ENCODE results near the gene KCNA3.

Gene KCNA3

GRCh38 chr1:110702260-110702659 is 27.5 kb upstream of the KCNA3 start:
- Mint-ChIP-seq H3K27ac (no peak overlapping the region), H3K27me3 (ENCODE audit: low read depth) (no peaks in the 10 kb centered on the region), H3K4me3 (no peak overlapping the region), H3K4me1 (no peaks in the 10 kb centered on the region), H3K36me3 (ENCODE audit: low read depth) (no peaks in the 10 kb centered on the region), H3K9me3 (no peaks in the 10 kb centered on the region)
- TF ChIP-seq CTCF (IDR thresholded peaks at IDR 0.05; ENCODE audit: unreplicated experiment in 3 of 3) = no peak

- H3K4me1 Mint-ChIP-seq = no peaks in the 10 kb centered on the region
- TF ChIP-seq CTCF (IDR thresholded peaks at IDR 0.05; ENCODE audit: unreplicated experiment in 3 of 3) = no peak
- no peaks in the 10 kb centered on the region for H3K36me3 Mint-ChIP-seq (ENCODE audit: low read depth)
- H3K27me3 Mint-ChIP-seq (ENCODE audit: low read depth) = no peaks in the 10 kb centered on the region
- H3K4me3 Mint-ChIP-seq = no peak overlapping the region
- H3K27ac Mint-ChIP-seq = no peak overlapping the region
- no peaks in the 10 kb centered on the region for H3K9me3 Mint-ChIP-seq
These were observed 26.0 kb upstream of the KCNA3 start for GRCh38 chr1:110700767-110701166.

- Mint-ChIP-seq H3K27ac (no peak overlapping the region), H3K4me3 (no peak overlapping the region), H3K27me3 (ENCODE audit: low read depth) (no peaks in the 10 kb centered on the region), H3K36me3 (ENCODE audit: low read depth) (no peaks in the 10 kb centered on the region), H3K4me1 (no peaks in the 10 kb centered on the region), H3K9me3 (no peaks in the 10 kb centered on the region)
- TF ChIP-seq CTCF (IDR thresholded peaks at IDR 0.05; ENCODE audit: unreplicated experiment in 3 of 3) = no peak
These were observed 22.9 kb upstream of the KCNA3 start for GRCh38 chr1:110697606-110698005.

DNA sequence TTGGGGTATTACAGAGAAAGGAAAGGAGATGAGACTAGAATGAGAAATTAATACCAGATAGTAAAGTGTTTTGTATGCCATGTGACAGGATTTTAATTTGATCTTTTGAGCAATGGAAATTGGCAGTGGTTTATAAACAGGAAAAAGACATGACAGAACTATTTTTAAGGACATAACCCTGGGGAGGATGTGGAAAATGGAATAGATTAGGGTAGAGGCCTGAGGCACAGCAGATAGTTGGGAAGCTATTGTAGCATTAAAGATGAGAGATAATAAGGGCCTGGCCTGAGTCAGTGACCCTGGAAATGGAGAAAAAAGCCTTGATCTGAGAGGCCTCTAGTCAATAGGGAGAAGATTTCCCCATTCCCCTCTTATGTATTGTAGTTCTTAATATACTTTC is 22.1 kb upstream of the KCNA3 start:
- Mint-ChIP-seq H3K27ac (no peak overlapping the region), H3K27me3 (ENCODE audit: low read depth) (no peaks in the 10 kb centered on the region), H3K4me1 (no peaks in the 10 kb centered on the region), H3K9me3 (no peaks in the 10 kb centered on the region), H3K4me3 (no peak overlapping the region), H3K36me3 (ENCODE audit: low read depth) (no peaks in the 10 kb centered on the region)
- TF ChIP-seq CTCF (IDR thresholded peaks at IDR 0.05; ENCODE audit: unreplicated experiment in 3 of 3) = no peak

GRCh38 chr1:110690709-110691365 is 16.1 kb upstream of the KCNA3 start:
- peaks cover 13% of the 10 kb centered on the region for H3K27me3 Mint-ChIP-seq (ENCODE audit: low read depth)
- H3K4me1 Mint-ChIP-seq = no peaks in the 10 kb centered on the region
- no peak overlapping the region for H3K4me3 Mint-ChIP-seq
- no peak overlapping the region for H3K27ac Mint-ChIP-seq
- no peaks in the 10 kb centered on the region for H3K36me3 Mint-ChIP-seq (ENCODE audit: low read depth)
- no peak for TF ChIP-seq CTCF (IDR thresholded peaks at IDR 0.05; ENCODE audit: unreplicated experiment in 3 of 3)
- no peaks in the 10 kb centered on the region for H3K9me3 Mint-ChIP-seq

DNA sequence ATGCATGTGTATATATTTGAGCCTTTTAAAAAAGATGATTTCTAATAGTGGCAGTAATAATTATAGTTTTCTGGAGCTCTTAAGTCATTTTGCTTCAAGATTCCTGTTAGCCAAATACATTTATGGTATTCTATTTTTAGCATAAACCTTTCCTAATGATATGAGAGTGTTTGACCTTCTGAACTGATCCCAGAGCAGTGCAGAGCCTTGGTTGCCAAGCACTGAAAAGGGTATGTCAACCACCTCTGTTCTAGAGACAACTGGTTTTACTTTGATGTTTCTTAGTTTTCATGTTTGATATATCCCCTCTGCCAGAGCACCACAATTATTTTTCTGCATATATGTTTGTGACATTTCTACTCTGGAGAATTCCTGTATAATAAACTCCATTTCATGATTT is 15.1 kb upstream of the KCNA3 start:
- no peaks in the 10 kb centered on the region for H3K36me3 Mint-ChIP-seq (ENCODE audit: low read depth)
- TF ChIP-seq CTCF (IDR thresholded peaks at IDR 0.05; ENCODE audit: unreplicated experiment in 3 of 3) = no peak
- H3K4me3 Mint-ChIP-seq = no peak overlapping the region
- peaks cover 13% of the 10 kb centered on the region for H3K27me3 Mint-ChIP-seq (ENCODE audit: low read depth)
- H3K4me1 Mint-ChIP-seq = no peaks in the 10 kb centered on the region
- no peaks in the 10 kb centered on the region for H3K9me3 Mint-ChIP-seq
- no peak overlapping the region for H3K27ac Mint-ChIP-seq
